Measurements from ENCODE around the gene ABLIM2.
"Not testable (repeated sequence)": the region's sequence is repeated elsewhere in the genome, so short reads cannot be mapped to it uniquely, and the experiment has no call there.

ABLIM2 gene

DNA sequence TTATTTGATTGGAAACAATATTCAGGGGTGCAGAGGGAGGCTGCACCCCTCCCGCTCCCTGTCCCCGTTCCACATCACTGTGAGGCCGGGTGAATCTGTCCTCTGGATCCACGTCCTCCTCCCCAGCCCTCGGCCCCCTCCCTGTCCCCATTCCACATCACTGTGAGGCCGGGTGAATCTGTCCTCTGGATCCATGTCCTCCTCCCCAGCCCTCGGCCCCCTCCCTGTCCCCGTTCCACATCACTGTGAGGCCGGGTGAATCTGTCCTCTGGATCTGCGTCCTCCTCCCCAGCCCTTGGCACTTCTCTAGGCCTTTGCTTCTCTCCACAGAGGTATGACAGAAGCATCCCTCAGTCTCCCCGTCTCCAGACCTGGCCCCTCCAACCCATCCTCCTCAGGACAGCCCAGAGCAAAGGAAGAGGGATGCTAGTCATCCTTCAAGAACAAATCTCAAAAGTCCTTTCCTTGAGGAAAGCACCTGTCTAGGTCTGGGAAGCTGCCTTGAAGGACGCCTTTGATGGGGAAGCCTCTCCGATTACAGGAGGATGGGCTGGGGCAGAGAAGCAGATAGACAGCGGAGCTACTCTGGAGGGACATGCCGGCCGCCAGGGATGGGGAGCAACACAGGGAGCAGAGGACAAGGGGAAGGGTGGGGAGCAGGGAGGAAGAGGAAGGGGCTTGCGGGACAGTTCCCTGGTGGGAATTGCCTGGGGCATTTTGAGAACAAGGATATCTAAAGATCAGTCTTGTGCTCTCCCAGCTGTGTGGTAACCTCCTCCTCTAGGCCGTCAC, 208.1 kb downstream of the ABLIM2 start:
- no peak for DNase-seq

DNA sequence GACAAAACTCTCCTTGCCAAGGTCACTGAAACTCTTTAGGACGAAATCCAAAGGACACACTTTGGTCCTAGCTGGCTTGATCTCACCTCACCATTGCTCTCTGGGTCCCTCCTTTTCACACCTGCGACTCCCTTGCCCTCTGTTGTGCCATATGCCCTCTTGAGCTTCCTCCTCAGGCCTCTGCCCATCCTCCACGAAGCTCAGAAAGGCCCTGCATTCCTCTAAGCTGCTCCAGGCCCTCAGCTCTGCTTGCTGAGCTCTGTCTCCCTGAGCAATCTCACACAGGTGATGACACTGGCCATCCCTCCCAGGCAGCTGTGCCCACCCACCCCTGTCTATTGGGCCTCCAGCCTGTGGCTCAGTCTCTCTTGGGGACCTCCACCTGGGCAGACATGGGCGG, 208.9 kb downstream of the ABLIM2 start:
- DNase-seq = no peak

DNA sequence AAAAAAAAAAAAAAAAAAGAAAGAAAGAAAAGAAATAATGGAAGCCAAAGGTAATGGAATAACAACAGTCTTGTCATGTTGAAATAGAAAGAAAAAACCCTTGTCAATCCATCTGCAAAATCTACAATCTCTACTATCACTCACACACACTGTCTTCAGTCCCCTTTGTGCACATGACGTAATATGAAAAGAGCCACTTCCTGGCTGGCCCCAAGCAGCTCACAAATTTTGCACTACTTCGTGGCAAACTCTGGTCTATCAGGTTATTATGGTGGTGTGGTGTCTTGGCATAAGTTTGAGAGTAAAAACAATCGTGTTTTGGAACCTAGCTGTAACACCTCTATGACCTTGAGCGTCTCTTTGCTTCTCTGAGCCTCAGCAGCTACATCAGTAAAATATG, 210.7 kb downstream of the ABLIM2 start:
- DNase-seq = no peak

DNA sequence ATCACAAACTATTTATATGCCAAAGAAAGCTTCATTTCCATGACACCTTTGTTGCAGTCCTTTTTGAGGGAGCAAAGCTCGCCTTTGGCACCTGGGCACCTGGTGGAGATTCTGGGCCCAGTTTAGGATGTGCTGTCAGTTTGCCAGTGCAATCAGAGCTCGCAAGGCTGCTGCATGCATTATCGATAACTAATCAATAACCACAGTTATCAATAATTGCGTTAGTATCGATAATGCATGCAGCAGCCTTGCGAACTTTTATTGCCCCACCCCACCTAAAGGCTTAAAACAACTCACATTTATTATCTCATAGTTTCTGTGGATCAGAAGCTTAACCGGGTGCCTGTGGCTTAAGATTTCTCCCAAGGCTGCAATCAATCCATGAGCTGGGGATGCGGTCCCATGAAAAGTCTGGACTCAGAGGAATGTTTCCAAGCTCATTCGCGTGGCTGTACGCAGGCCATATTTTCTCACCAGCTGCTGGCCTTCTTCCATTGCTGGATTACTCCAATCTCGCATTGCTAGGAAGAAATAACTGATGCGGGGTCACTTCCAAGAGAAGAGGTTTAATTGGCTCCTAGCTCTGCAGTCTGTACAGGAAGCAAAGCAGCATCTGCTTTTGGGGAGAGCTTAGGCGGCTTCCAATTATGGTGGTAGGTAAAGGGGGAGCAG, 212.8 kb downstream of the ABLIM2 start:
- DNase-seq = no peak

DNA sequence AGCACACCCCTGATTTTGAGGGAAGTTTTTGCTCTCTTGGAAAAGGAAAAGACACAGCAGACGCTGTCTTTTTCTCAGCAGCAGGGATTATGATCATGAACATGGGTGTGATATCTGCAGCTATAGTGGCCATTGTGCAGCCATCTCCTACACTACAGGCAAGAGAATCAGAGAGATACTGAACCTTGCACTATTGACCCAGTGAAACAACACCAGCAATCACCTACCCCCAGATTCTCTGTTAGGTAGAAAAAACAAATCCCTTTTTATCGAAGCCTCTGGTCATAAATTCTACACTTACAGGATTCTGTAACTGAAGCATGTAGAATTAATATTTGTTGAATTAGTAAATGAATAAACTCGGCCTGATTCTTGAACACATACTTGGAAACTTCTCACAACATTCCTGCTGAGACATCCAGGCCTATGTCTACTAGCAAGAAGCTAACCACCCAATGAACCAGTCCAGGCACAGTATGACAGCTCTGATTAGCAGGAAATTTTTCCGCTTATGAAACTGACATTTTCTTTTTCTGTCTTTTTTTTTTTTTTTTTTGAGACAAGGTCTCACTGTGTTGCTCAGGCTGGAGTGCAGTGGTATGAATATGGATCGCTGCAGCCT, 213.9 kb downstream of the ABLIM2 start:
- DNase-seq = no peak

DNA sequence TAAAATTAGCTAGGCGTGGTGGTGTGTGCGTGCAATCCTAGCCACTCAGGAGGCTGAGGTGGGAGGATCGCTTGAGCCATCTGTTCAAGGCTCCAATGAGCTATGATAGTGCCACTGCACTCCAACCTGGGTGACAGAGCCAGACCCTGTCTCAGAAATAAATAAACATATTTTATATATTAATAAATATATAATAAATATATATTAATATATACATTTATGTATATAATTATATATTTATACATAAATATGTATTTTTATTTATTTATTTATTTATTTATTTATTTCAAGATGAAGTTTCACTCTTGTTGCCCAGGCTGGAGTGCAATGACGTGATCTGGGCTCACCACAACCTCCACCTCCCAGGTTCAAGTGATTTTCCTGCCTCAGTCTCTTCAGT, 214.9 kb downstream of the ABLIM2 start:
- DNase-seq = not testable (repeated sequence)

DNA sequence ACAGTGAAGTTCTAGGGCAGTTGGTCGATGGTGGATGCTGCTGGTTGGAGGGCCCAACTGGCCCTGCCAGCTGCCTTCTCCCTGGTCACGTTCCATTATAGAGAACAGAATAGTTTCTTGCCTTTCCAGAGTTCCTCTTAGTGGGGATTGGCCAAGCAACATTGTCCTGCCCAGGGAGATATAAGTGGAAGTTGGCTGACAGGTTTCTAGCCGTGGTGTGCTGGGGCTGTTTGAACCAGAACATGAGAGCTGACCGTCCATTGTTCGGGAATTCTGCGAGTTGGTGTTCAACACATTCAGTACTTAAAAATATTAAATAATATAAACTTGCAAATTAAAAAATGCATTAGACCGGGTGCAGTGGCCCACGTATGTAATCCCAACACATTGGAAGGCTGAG, 215.4 kb downstream of the ABLIM2 start:
- DNase-seq = no peak

DNA sequence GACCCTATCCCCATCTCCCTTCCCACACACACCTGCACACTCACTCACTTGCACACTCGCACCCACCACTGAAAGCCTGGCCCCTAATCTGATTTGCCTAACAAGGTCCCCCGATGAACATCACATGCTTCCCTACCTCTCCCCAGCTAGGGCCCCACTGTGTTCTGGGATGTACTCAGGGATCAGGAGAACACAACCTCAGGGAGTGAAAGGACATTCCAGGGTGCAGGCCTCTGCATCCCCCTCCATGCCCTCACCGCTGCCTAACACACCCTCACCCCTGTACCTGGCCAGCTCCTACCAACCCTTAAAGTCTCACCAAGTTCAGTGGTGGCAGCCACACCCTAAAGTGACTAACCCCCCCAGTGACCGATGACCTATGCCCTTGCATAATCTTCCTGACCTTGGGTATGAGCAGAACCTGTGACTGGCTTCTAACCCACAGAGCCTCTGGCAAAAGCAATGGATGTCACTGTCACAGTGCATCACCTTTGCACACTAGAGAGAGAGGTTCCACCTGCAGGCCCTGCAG, 216.6 kb downstream of the ABLIM2 start:
- no peak for DNase-seq

DNA sequence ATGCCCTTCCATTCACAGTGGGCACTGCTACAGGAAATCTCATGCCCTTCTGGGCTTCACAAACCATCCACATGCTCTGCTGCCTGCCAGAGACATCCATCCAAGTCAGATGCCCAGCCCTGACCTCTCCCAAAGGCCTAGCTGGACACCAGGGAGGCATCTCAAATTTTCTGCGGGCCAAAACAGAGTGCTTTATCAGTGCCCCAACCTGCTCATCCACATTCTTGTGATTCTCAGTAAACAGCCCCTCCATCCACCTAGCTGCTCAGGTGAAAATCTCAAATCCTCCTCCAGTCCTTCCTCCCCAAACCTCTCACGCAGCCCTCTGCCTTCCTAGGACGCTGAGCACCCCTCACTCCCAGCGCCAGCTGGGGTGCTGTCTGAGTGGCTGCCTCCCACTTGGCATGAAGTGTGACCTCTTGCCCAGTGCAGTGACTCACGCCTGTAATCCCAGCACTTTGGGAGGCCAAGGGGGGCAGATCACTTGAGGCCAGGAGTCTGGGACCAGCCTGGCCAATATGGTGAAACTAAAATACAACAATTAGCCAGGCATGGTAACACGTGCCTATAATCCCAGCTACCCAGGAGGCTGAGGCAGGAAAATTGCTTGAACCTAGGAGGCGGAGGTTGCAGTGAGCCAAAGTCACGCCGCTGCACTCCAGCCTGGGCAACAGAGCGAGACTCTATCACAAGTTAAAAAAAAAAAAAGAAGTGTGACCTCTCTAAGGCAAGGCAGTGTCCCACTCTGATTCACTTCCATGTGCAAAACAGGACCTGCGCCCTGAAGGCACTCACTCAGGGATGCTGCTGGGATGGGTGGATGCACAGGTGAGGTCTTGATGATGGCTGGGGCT, 217.3 kb downstream of the ABLIM2 start:
- no peak for DNase-seq

DNA sequence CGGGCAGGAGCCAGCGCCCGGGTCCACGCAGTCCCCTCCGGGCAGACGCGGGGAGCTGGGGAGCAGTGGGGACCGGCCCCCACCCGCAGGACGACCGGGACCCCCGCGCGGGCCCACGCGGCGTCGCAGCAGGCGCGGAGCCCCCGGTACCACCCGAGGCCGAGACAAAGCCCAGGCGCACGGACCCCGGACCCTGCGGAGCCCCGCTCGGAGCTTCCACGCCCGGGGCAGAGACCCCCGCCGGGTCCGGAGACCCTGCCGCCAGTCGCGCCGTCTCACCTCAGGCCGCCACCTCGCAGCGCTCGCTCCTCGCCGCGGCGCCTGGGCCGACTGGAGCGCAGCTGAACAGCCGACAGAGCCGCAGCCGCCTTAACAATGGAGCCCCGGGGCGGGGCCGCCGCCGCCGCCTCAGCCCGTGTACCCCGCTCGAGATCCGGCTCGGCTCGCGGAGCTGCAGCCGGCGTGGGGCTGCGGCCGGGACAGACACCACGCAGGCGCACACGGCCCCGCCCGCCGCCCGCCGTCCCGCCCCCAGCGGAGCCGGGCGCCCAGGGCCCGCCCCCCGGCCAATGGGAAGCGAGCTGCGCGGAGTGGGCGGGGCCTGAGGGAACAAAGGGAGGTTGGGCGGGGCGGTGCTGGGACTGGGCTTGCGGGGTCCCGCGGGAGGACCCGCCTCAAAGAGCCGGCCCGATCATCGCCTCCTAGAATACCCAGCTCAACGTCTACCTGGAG, 219.1 kb downstream of the ABLIM2 start, which contains the start of gene AFAP1:
Gene AFAP1 (minus strand): TSS at position 485 of the 732 bp plus-strand sequence. CDS start 67,783 bp downstream, outside the sequence.
- peak; percentile 89 to 91 for DNase-seq

DNA sequence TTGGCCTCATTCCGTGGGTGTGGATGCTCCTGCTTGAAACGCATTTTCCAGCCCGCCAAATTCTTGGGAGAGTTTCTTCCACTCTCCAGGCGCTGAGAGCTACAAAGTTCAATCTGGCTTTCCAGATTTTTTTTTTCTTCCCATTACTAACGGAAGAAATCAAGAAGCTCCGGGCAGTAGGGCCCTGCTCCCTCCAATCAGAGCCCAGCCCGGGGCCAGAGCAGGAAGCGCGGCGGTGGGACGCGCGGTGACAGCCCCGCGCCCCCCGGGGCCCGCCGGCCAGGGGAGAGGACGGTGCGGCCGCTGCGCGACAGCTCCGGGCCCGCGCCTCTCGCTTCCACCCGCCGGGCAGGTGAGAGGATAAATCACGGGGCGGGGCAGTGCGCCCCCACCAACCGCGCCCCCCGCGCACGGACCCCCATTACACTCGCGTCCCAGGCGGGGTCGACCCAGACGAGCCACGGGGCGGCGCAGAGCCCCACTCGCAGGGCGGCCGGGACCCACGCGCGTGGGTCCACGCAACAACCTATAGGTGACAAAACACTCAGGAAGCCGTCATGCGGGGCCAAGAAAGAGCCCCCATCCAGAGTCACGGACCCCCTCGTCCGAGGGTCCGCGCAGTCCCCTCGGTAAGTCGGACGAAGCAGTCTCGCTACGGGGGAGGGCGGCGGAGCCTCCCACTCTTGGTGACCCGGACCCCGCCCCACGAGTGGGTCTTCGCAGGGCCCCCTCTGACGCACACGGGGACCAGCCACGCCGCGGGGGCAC, 219.8 kb downstream of the ABLIM2 start:
- DNase-seq = peak; percentile 17 to 33

DNA sequence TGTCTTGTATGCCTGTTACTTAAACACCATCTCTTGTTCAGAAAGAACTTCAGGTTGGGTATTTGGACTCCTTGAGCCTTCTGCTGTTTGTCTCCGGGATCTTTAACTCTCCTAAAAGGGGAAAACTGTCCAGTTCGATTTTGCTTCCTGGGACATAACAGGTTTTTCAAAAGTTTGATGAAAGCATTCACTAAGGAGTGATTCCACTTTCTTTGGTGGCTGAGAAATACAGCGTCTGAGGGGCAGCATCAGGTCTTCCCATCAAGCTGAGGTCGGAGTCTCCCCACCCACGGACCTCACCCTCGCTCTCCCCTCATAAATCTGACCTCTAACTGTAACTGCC, 220.4 kb downstream of the ABLIM2 start:
- no peak for DNase-seq

DNA sequence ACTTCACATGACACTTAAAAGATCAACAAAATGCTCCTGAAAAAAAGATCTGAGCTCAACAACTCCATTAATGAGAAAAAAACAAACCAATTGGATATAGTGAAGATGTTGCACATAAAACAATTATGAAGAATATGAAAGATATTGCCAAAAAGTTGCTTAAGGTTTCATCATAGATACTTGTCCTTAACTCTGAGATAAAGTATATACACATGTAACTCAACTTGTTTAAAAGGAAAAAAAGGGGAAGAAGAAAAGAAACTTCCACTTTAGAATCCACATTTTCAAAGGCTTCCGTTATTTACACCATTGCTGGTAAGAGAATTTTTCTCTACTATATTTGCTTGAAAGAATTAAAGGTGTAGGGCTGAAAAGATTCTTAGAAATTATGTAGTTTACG, 221.6 kb downstream of the ABLIM2 start:
- DNase-seq = no peak

DNA sequence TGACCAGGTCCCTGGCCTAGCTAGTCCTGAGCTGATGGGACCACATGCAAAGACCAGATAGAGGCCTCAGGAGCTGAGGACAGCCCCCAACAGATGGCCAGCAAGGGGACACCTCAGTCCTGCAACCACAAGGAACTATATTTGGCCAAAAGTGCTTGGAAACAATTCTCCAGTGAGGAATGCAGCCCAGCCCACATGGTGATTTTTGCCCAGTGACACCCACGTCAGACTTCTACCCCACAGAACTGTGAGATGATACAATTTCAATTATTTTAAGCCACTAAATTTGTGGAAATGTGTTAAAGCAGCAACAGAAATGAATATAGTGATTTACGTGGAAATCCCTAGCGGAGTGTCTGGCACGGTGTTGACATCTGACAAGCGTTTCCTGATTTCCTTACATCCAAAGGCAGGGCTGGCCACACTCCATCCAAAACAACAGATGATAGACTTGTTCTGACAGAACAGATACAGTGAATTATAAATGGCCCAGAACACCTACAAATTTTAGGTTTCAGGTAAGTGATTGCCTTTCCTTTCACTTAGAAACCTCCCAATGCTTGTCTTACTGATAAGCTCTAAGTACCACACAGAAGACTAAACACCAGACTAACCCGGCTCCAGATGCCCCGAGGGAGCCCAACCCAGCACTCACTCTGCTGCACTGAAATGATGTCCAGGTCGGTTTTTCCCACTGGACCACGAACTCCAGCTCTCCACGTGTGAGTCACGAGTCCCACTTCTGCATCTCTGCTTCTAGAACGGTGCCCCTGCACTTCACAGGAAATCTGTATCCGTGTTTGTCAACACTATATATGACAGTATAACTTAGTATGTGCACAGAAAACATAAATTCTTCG, 224.7 kb downstream of the ABLIM2 start:
- no peak for DNase-seq

DNA sequence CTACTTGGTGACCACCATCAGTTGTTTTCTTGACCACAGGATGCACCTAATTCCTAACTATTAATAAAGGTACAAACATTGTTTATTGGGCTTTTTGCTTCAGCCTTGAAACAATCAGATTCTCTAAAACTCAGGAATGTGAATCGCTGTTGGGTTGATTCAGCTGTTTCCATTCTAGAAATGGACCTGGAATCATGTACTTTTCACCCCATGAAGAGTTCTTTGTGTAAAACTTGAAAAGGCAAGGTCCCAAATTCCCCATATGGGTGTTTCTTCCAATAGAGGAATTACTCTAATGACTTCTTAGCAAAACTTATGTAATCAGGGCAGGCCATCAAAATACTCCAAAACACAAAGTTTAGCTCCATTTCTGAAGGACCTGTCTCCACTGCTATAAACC, 226.3 kb downstream of the ABLIM2 start:
- no peak for DNase-seq

DNA sequence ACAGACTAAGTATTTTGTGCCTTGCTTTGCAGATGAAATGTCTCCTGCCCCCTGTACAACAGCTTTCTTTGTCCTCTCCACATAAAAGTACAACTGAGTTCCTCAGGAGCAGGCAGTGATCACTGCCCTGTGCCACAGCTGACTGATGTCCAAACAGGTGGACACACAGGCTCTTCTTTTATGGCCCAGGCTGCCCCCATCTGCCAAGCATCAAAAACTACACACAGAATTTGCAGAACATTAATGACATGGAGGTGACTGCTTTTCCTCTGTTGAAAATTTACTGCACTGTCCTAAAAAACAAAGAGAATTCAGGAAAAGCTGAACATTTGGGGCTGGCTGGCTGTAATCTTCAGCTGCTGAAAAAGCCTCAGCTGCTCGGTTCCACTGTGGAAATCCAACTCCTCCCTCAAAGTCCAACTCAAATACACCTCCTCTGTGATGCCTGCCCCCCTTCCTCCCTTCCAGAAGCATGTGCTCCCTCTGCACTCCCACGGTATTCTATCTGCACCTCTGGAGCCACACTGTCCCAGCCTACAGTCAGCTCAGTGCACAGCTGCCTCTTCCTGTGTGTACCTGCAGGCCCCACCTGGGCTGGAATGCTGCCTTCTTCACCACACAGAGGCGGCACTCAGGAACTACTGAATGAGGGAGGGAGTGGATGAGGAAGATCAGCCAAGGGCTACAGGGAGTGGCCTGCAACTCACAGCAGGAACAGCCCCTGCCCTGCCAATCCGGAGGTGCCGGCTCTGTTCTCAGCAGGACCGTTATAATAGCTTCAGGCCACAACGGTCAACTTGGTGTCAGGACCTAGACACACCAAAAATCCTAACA, 229.3 kb downstream of the ABLIM2 start:
- no peak for DNase-seq

DNA sequence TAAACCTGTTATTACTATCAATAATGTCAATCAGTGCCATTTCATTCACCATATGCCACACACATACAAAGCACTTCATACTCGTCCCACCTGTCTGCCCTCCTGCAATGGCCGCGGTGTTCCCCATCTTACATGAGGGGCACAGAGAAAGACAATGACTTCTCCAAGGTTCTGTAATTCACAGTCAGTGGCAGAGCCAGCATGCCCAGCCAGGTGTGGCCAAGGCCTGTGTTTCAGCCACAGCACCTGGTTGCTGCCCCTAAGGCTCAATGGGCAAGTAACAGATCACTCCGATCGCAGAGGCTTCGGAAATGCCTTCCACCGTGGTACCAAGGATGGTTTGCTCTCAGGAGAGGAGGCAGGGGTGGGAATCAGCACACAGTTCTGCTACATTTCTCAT, 229.9 kb downstream of the ABLIM2 start:
- no peak for DNase-seq

DNA sequence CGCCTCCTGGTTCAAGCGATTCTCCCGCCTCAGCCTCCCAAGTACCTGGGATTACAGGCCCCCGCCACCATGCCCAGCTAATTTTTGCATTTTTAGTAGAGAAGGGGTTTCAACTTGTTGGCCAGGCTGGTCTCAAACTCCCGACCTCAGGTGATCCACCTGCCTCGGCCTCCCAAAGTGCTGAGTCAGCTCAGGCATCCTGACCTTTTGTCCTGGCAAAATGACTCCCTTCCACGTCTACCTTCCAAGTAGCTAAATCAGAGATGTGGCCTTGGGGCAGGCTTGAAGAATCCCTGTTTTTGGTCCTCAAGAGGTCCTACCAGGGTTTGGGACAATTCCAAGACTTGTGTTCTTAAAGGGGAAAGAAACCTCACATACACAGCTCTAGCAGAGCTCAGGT, 231.8 kb downstream of the ABLIM2 start:
- no peak for DNase-seq

DNA sequence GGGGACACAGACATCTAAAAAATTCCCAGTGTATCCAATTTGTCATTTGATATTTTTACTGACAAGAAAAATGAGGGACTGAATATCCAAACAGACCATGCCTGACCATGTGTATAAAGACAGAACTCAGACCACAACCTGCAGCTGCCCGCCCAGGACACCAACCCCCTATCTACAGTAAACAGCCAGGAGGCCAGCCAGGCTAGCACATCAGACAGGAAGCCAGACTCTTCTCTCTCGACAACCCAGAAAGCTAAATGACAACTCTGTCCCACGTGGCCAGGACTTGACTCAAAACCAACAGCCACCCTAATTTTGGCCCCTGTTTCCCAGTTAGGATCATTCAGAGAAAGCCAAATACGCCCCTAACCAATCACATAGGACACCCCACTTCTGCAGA, 234.0 kb downstream of the ABLIM2 start:
- no peak for DNase-seq
